GM12892 (cell line): ENCODE data around the gene CAMTA1.

ENCODE experiments used
- POLR2A ChIP-seq: IDR thresholded peaks from 2 replicates; pipeline ENCODE4 v1.6.1; 2011; ENCODE audit warnings: low read depth, low read length, control low read depth
- POLR2AphosphoS5 ChIP-seq: IDR thresholded peaks from 2 replicates; pipeline ENCODE4 v1.6.1; 2011; ENCODE audit warnings: low read depth, low read length, control low read depth
- TAF1 ChIP-seq: IDR thresholded peaks from 2 replicates; pipeline ENCODE4 v1.6.1; 2011; ENCODE audit warnings: low read depth, mild to moderate bottlenecking, control low read depth, low read length, borderline replicate concordance

DNA sequence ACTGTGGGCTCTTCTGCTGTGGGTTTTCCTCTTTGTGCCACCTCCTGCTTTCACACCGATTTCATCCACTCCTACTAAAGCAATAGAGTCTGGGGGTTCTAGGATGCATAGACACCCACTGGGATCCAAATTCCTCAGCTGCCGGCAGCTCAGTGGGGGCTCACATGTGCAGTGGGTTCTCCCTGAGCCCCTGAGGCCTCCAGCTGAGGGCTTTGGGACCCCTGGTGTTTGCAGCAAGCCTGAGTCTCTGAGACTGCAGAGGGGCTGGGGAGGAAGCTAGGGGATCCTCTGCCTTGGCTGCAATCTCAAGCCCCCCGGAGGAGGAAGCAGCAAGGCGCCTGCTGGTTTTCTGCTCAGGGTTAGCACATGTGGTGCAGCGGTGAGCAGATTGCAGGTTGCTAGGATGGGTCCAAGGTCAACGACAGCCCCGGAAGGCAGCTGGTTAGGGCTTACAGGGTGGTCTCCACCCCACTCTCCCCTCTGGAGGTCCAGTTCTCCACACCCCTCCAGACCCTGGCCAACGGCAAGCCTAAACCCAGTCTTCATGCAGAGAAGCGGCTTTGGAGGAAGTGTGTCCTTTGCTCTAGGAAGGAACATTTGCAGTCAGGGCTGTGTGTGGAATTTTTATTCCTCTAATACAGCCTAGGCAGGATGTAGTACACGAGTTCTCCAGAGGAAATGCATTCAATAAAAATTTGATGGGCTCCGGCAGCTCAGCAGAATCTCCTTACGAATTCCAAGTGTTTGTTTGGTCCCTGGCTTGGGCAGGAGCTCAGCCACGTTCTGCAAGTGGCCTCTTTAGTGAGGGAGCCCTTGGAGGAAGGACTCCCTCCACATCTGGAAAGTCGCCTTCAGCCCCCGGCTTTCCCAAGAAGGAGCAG lies 716.7 kb downstream of the CAMTA1 start:
- TF ChIP-seq POLR2A, result no peak
- TF ChIP-seq TAF1, result no peak
- TF ChIP-seq POLR2AphosphoS5, result no peak
